Naive thymus-derived CD4-positive, alpha-beta T cell (primary cell): Measurements from ENCODE around the gene SCG5. TPM values are rescaled to one million over a fixed set of nuclear protein-coding genes. Genes with fewer than 3 reads are reported as not detected.

Source experiments
- ATAC-seq: fragments of 150-1000 bp; cut with Tn5 transposase; 2 replicates; pipeline ENCODE4 v1.10.0; 2021; ENCODE audit warnings: mild to moderate bottlenecking, moderate library complexity
- CTCF ChIA-PET: fragments of 350-600 bp; sonication (Branson Sonifier 250); formaldehyde crosslinking; loops from one replicate; lab custom pipeline; 2021; ENCODE audit warnings: antibody characterized with exemption; lab: Charles Lee
- POLR2A ChIA-PET: fragments of 350-600 bp; sonication (Branson Sonifier 250); formaldehyde crosslinking; loops from one replicate; lab custom pipeline; 2021; ENCODE audit warnings: antibody characterized with exemption, inconsistent platforms; lab: Charles Lee
- DNase-seq, 9 donors: peaks; one replicate each; pipeline versions ENCODE4 v3.0.0 to v3.0.0-alpha.2; 2020 to 2022; ENCODE audit warnings: mixed read lengths in 1 of 9
- H3K27ac ChIP-seq: one replicate; pipeline ENCODE4 v1.7.0; 2013; ENCODE audit warnings: mild to moderate bottlenecking, low read depth, low read length, moderate library complexity
- H3K27me3 ChIP-seq, 2 donors: one replicate each; pipeline ENCODE4 v1.7.0; 2013; ENCODE audit warnings: low read length in 2 of 2, mild to moderate bottlenecking in 2 of 2, moderate library complexity in 2 of 2; ENCODE audit not compliant: control insufficient read depth in 2 of 2, insufficient read depth in 2 of 2
- H3K36me3 ChIP-seq, 3 experiments: 1 replicate in 2 of 3; 2 replicates in 1 of 3; pipeline ENCODE4 v1.7.0; 2013; ENCODE audit warnings: low read length in 3 of 3, mild to moderate bottlenecking in 3 of 3, moderate library complexity in 1 of 3; ENCODE audit not compliant: insufficient read depth in 3 of 3, control insufficient read depth in 2 of 3
- H3K4me1 ChIP-seq, 2 donors: one replicate each; pipeline ENCODE4 v1.7.0; 2013; ENCODE audit warnings: low read length in 2 of 2, mild to moderate bottlenecking in 2 of 2, moderate library complexity in 1 of 2; ENCODE audit not compliant: control insufficient read depth in 2 of 2, insufficient read depth in 2 of 2
- H3K4me3 ChIP-seq: 2 replicates; pipeline ENCODE4 v1.7.0; 2013; ENCODE audit warnings: mild to moderate bottlenecking, low read length
- H3K9me3 ChIP-seq, 3 experiments: 1 replicate in 2 of 3; 2 replicates in 1 of 3; pipeline ENCODE4 v1.7.0; 2013; ENCODE audit warnings: low read length in 3 of 3; ENCODE audit not compliant: control insufficient read depth in 2 of 3
- H3K27ac Mint-ChIP-seq, 9 donors: one replicate each; pipeline ENCODE4 v1.8.0; 2020 to 2022; ENCODE audit warnings: mixed read lengths in 9 of 9, mild to moderate bottlenecking in 8 of 9, moderate library complexity in 5 of 9, inconsistent platforms in 2 of 9
- H3K27me3 Mint-ChIP-seq, 5 donors: one replicate each; pipeline ENCODE4 v1.8.0; 2021 to 2022; ENCODE audit warnings: mixed read lengths in 5 of 5, mild to moderate bottlenecking in 1 of 5
- H3K36me3 Mint-ChIP-seq, 5 donors: one replicate each; pipeline ENCODE4 v1.8.0; 2020 to 2022; ENCODE audit warnings: mixed read lengths in 5 of 5, mild to moderate bottlenecking in 3 of 5, inconsistent platforms in 1 of 5
- H3K4me1 Mint-ChIP-seq, 7 donors: one replicate each; pipeline ENCODE4 v1.8.0; 2020 to 2022; ENCODE audit warnings: mixed read lengths in 7 of 7, mild to moderate bottlenecking in 3 of 7, inconsistent platforms in 1 of 7
- H3K4me3 Mint-ChIP-seq, 10 donors: one replicate each; pipeline ENCODE4 v1.8.0; 2020 to 2022; ENCODE audit warnings: mild to moderate bottlenecking in 10 of 10, mixed read lengths in 10 of 10, moderate library complexity in 6 of 10, inconsistent platforms in 2 of 10
- H3K9me3 Mint-ChIP-seq, 11 donors: one replicate each; pipeline ENCODE4 v1.8.0; 2020 to 2022; ENCODE audit warnings: mixed read lengths in 11 of 11, mild to moderate bottlenecking in 4 of 11, inconsistent platforms in 1 of 11, moderate library complexity in 1 of 11
- intact Hi-C, 2 donors: fragments of 100-400 bp; cut with micrococcal nuclease; formaldehyde crosslinking; loops; one replicate each; pipeline ENCODE4 v1.15.1; 2023
- polyA plus RNA-seq, 2 donors: library from polyadenylated mRNA; unstranded; fragments of 300-500 nt; fragmentation: Illumina TruSeq; gene quantifications; one replicate each; pipeline ENCODE4 v1.2.3, GENCODE V29; 2021
- total RNA-seq, 6 experiments: library from RNA in 5 of 6; stranded (reverse) in 5 of 6; gene quantifications; 1 replicate in 5 of 6; 2 replicates in 1 of 6; pipeline ENCODE4 v1.2.3 and lab custom pipeline; 2021 to 2026

Gene SCG5
- total and polyA plus RNA-seq, 7 experiments from 2014 or later: 0.37 to 2.8 (median 0.57) TPM; not detected in 2

DNA sequence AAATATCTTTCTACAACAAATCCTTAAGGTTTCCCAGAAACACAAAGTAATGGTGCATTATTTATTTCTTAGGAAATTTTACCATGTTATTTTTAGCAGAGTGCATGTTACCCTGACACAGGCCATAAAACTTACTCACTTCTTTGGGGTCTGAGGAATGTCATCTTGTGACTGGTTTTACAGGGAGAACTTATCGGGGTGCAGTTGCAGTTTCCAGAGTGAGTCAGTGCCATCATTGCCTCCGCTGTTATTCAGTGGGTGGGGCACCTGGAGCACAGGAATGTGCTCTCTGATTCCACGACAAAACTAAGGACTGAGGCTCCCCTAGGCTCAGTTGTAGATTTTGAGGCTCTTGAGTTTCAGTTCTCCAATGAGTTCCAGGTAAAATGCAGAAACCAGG is 65.2 kb downstream of the SCG5 start:
- ATAC-seq (no peak), DNase-seq (no peak)
- Histone ChIP-seq H3K4me3 (no peak overlapping the region), H3K27ac (no peak overlapping the region), H3K36me3 (no peaks in the 10 kb centered on the region), H3K9me3 (no peaks in the 10 kb centered on the region), H3K27me3 (peaks cover 0 to 3% of the 10 kb centered on the region in 2 donors), H3K4me1 (no peaks in the 10 kb centered on the region)
- CTCF ChIA-PET: no interaction called here
- H3K4me3 Mint-ChIP-seq: no peak overlapping the region
- no peaks in the 10 kb centered on the region for H3K36me3 Mint-ChIP-seq
- H3K9me3 Mint-ChIP-seq: no peaks in the 10 kb centered on the region
- H3K27me3 Mint-ChIP-seq: peaks cover 38 to 54% (median 51%) of the 10 kb centered on the region in 5 donors
- POLR2A ChIA-PET: no interaction called here
- intact Hi-C loops: no loop called here
- no peak overlapping the region for H3K27ac Mint-ChIP-seq
- H3K4me1 Mint-ChIP-seq: peaks cover 0 to 1% (median 0%) of the 10 kb centered on the region in 7 donors

DNA sequence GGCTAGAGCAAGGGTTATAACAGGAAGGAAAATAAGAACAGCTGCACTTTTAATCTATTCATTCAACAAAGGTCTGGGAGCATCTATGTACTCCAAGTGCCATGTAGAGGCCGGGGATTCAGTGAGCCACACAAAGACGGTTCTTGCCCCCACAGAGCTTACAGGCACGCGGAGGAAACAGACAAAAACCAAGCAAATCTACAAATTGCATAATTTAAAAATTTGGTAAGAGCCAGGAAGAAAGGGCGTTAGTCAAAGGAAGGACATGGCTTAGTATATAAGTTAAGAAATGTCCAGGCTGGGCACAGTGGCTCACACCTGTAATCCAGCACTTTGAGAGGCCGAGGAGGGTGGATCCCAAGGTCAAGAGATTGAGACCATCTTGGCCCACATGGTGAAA is 65.9 kb downstream of the SCG5 start:
- Mint-ChIP-seq H3K27me3 (peaks cover 35 to 56% (median 49%) of the 10 kb centered on the region in 5 donors), H3K36me3 (no peaks in the 10 kb centered on the region), H3K4me3 (no peak overlapping the region), H3K27ac (no peak overlapping the region), H3K9me3 (no peaks in the 10 kb centered on the region), H3K4me1 (peaks cover 0 to 1% (median 0%) of the 10 kb centered on the region in 7 donors)
- POLR2A ChIA-PET: no interaction called here
- Histone ChIP-seq H3K4me1 (no peaks in the 10 kb centered on the region), H3K27me3 (peaks cover 0 to 3% of the 10 kb centered on the region in 2 donors), H3K4me3 (no peak overlapping the region), H3K9me3 (no peaks in the 10 kb centered on the region), H3K36me3 (no peaks in the 10 kb centered on the region), H3K27ac (no peak overlapping the region)
- intact Hi-C loops: no loop called here
- no peak for ATAC-seq
- DNase-seq: no peak
- CTCF ChIA-PET: no interaction called here

DNA sequence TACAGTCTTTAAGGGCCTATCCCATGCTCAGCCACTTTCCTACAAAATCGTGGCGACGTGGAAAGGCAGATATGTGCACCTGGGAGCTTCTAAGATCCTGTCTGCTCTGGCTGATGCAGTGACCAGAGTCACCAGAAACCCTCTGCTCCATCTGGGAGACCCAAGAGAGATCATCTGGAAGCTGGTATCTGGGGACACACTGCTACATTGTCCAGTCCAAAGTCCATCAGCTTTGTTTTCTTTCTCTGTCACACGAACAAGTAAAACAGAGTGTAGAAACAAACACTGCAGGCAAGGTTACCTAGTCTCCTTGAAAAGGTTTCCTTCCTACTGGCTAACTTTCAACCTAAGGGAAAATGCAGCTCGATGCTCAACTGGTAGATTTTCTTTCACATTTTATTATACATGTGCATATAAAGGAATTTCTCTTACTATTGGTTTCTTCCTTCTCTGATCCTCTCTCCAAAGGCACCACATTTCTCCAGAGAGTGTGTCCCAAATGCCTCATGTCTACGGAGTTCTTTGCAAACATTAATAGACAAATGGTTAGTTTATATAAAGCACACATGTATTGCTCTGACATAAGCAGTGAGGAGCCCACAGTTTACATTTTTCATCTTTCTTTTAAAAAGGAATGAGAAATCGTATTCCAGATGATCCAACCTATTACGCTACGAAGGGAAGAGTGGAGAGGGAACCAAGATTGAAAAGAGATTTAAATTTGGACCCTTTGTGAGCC is 68.0 kb downstream of the SCG5 start:
- Histone ChIP-seq H3K9me3 (no peaks in the 10 kb centered on the region), H3K36me3 (no peaks in the 10 kb centered on the region), H3K27ac (no peak overlapping the region), H3K4me1 (no peaks in the 10 kb centered on the region), H3K27me3 (peaks cover 0 to 3% of the 10 kb centered on the region in 2 donors), H3K4me3 (no peak overlapping the region)
- no peak overlapping the region for H3K27ac Mint-ChIP-seq
- no peak overlapping the region for H3K4me3 Mint-ChIP-seq
- H3K27me3 Mint-ChIP-seq: peaks cover 38 to 62% (median 49%) of the 10 kb centered on the region in 5 donors
- no peaks in the 10 kb centered on the region for H3K36me3 Mint-ChIP-seq
- POLR2A ChIA-PET: no interaction called here
- ATAC-seq: no peak
- intact Hi-C loops: no loop called here
- no peak for DNase-seq
- H3K9me3 Mint-ChIP-seq: peaks cover 0 to 2% (median 0%) of the 10 kb centered on the region in 11 donors
- CTCF ChIA-PET: no interaction called here
- peaks cover 0 to 1% (median 0%) of the 10 kb centered on the region in 7 donors for H3K4me1 Mint-ChIP-seq

GRCh38 chr15:32715276-32715675 is 73.8 kb downstream of the SCG5 start:
- peaks cover 0 to 4% of the 10 kb centered on the region in 2 donors for H3K27me3 ChIP-seq

GRCh38 chr15:32716216-32716914 is 74.9 kb downstream of the SCG5 start:
- Histone ChIP-seq H3K4me3 (no peak overlapping the region), H3K9me3 (no peaks in the 10 kb centered on the region), H3K27me3 (peaks cover 0 to 4% of the 10 kb centered on the region in 2 donors), H3K36me3 (no peaks in the 10 kb centered on the region), H3K27ac (no peak overlapping the region), H3K4me1 (no peaks in the 10 kb centered on the region)
- peaks cover 0 to 4% (median 0%) of the 10 kb centered on the region in 11 donors for H3K9me3 Mint-ChIP-seq
- POLR2A ChIA-PET: no interaction called here
- no peak for ATAC-seq
- peaks cover 6 to 34% (median 22%) of the 10 kb centered on the region in 7 donors for H3K4me1 Mint-ChIP-seq
- CTCF ChIA-PET: no interaction called here
- H3K27me3 Mint-ChIP-seq: peaks cover 54 to 82% (median 81%) of the 10 kb centered on the region in 5 donors
- peaks cover 0 to 3% (median 0%) of the 10 kb centered on the region in 5 donors for H3K36me3 Mint-ChIP-seq
- peak overlapping the region in 8 of 10 donors; percentile 6 to 78 (median 28) for H3K4me3 Mint-ChIP-seq
- no peak for DNase-seq
- intact Hi-C loops: no loop called here
- peak overlapping the region in 1 of 9 donors; percentile 5 for H3K27ac Mint-ChIP-seq

More at GRCh38 chr15:32715276-32715675, 73.8 kb downstream of the SCG5 start:
- DNase-seq (no peak), ATAC-seq (no peak)
- Histone ChIP-seq H3K36me3 (no peaks in the 10 kb centered on the region), H3K4me3 (no peak overlapping the region), H3K4me1 (no peaks in the 10 kb centered on the region), H3K9me3 (no peaks in the 10 kb centered on the region), H3K27ac (no peak overlapping the region)
- POLR2A ChIA-PET: no interaction called here
- H3K36me3 Mint-ChIP-seq: peaks cover 0 to 3% (median 0%) of the 10 kb centered on the region in 5 donors
- H3K4me3 Mint-ChIP-seq: peak overlapping the region in 1 of 10 donors; percentile 66
- intact Hi-C loops: no loop called here
- peaks cover 50 to 73% (median 71%) of the 10 kb centered on the region in 5 donors for H3K27me3 Mint-ChIP-seq
- no peak overlapping the region for H3K27ac Mint-ChIP-seq
- peaks cover 0 to 4% (median 0%) of the 10 kb centered on the region in 11 donors for H3K9me3 Mint-ChIP-seq
- CTCF ChIA-PET: no interaction called here
- peaks cover 6 to 34% (median 22%) of the 10 kb centered on the region in 7 donors for H3K4me1 Mint-ChIP-seq

DNA sequence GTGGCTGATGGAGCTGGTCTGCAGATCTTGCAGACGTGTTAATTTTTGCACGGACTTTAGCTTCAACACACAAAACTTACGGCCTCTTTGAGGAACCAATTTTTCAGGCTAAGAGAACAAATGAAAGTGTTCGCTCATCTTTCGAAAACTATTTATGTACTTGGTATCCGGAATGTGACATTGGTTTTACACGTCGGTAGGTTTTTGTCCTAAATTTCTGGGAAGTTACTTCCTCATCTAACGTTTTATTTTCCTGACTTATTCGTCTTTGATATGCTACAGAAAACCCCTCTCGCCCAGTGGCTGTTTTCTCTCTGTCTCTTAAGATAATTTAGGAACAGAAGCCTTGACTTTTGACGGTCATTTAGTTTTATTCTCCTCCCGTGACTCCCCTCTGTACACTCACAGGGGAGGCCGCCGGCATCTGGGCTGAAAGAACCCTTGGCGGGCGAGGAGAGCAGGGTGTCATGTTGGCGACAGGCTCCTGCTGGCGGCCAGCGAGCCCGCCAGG is 75.5 kb downstream of the SCG5 start:
- H3K4me3 ChIP-seq: no peak overlapping the region
- no peak overlapping the region for H3K27ac Mint-ChIP-seq
- peak overlapping the region in 8 of 10 donors; percentile 12 to 78 (median 32) for H3K4me3 Mint-ChIP-seq
- H3K9me3 Mint-ChIP-seq: peaks cover 0 to 4% (median 0%) of the 10 kb centered on the region in 11 donors
- peaks cover 0 to 4% of the 10 kb centered on the region in 2 donors for H3K27me3 ChIP-seq
- H3K9me3 ChIP-seq: no peaks in the 10 kb centered on the region
- H3K4me1 ChIP-seq: no peaks in the 10 kb centered on the region
- intact Hi-C loops: no loop called here
- DNase-seq: no peak
- H3K4me1 Mint-ChIP-seq: peaks cover 6 to 34% (median 22%) of the 10 kb centered on the region in 7 donors
- ATAC-seq: no peak
- POLR2A ChIA-PET: no interaction called here
- no peaks in the 10 kb centered on the region for H3K36me3 ChIP-seq
- CTCF ChIA-PET: no interaction called here
- peaks cover 0 to 3% (median 0%) of the 10 kb centered on the region in 5 donors for H3K36me3 Mint-ChIP-seq
- peaks cover 53 to 85% (median 79%) of the 10 kb centered on the region in 5 donors for H3K27me3 Mint-ChIP-seq
- no peak overlapping the region for H3K27ac ChIP-seq
